NT2/D1 (cell line): Measurements from ENCODE around the gene HOXC13.

Experiments used
- YY1 ChIP-seq: IDR thresholded peaks from 2 replicates; pipeline ENCODE4 v1.6.1; 2011; ENCODE audit not compliant: insufficient read length, insufficient read depth
- ZNF274 ChIP-seq: IDR thresholded peaks from 2 replicates; pipeline ENCODE4 v1.6.1; 2011; ENCODE audit warnings: mild to moderate bottlenecking, low read depth, low read length

DNA sequence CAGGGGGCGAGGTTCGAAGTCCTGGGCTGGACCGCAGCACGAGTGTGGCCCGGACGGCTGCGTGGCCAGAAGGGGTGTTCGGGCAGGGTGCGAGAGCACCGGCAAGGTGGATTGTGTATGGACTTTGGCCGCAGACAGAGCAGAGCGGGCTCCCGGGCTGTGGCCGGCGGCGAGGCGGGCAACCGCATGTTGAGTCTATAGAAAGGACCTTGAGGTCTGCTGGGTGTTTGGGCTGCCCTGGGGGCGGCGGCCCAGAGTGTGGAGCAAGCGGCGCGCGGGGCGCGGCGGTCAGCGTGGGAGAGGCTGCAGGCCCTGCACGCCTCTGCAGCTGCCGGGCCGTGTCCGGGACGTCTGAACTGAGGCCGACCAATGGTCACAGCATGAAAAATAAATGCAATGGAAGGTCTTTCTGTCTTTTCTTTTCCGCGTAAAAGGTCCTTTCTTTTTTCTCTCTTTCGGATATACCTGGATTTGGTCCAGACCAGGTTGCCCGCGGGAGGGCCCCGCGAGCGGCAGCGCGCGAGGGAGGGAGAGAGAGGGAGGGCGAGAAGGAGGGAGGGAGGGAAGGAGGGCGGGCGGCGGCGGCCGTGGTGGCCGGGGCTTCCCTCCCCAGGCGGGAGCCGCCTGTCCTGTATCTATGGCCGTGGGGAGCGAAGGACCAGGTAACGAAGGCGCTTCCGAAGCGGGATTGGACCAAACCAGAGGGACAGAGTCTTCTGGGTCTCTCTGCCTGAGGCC lies 55.8 kb downstream of the HOXC13 start:
- TF ChIP-seq ZNF274 = no peak
- TF ChIP-seq YY1 = no peak
